KMS-11 (cell line): ENCODE data around the gene NDUFV1.

ENCODE experiments used
- H2AFZ ChIP-seq: fragments of 200-600 bp; sonication (generic); 2 replicates; pipeline ENCODE4 v1.6.1; 2016; ENCODE audit warnings: antibody characterized with exemption, mixed run types, low read depth
- H3K27ac ChIP-seq: fragments of 200-600 bp; sonication (generic); 2 replicates; pipeline ENCODE4 v1.6.1; 2016; ENCODE audit warnings: mild to moderate bottlenecking, mixed run types
- H3K27me3 ChIP-seq: fragments of 200-600 bp; sonication (generic); 2 replicates; pipeline ENCODE4 v1.6.1; 2017; ENCODE audit warnings: mild to moderate bottlenecking, low read depth, mixed run types, moderate library complexity; ENCODE audit not compliant: insufficient read depth
- H3K36me3 ChIP-seq: fragments of 200-600 bp; sonication (generic); 2 replicates; pipeline ENCODE4 v1.6.1; 2017; ENCODE audit warnings: mild to moderate bottlenecking, mixed run types; ENCODE audit not compliant: insufficient read depth
- H3K4me1 ChIP-seq: fragments of 200-600 bp; sonication (generic); 2 replicates; pipeline ENCODE4 v1.6.1; 2016; ENCODE audit warnings: mild to moderate bottlenecking, low read depth, mixed run types; ENCODE audit not compliant: poor library complexity, severe bottlenecking
- H3K4me2 ChIP-seq: fragments of 200-600 bp; sonication (generic); 2 replicates; pipeline ENCODE4 v1.7.0; 2016; ENCODE audit warnings: mild to moderate bottlenecking, mixed run types
- H3K4me3 ChIP-seq: fragments of 200-600 bp; sonication (generic); IDR thresholded peaks from 2 replicates; pipeline ENCODE4 v1.6.1; 2017; ENCODE audit warnings: low read depth, low read length, mixed read lengths; ENCODE audit not compliant: insufficient read depth
- H3K79me2 ChIP-seq: fragments of 200-600 bp; sonication (generic); 2 replicates; pipeline ENCODE4 v1.6.1; 2016; ENCODE audit warnings: low read depth, mixed run types; ENCODE audit not compliant: insufficient read depth
- H3K9ac ChIP-seq: fragments of 200-600 bp; sonication (generic); 2 replicates; pipeline ENCODE4 v1.6.1; 2016; ENCODE audit warnings: mild to moderate bottlenecking, mixed run types
- H4K20me1 ChIP-seq: fragments of 200-600 bp; sonication (generic); 2 replicates; pipeline ENCODE4 v1.6.1; 2016; ENCODE audit warnings: mild to moderate bottlenecking, mixed run types; ENCODE audit not compliant: insufficient read depth
- TF ChIP-seq, protein P1 (sequence below): fragments of 200-600 bp; sonication (generic); conservative IDR thresholded peaks from 2 replicates; pipeline ENCODE4 v1.6.1; 2017; ENCODE audit warnings: low read depth, mild to moderate bottlenecking, antibody characterized with exemption, low read length, moderate library complexity, mixed read lengths

Gene NDUFV1

GRCh38 chr11:67640021-67640757 is 33.5 kb downstream of the NDUFV1 start:
- H3K27ac ChIP-seq: no peak overlapping the region
- TF ChIP-seq, protein P1, sequence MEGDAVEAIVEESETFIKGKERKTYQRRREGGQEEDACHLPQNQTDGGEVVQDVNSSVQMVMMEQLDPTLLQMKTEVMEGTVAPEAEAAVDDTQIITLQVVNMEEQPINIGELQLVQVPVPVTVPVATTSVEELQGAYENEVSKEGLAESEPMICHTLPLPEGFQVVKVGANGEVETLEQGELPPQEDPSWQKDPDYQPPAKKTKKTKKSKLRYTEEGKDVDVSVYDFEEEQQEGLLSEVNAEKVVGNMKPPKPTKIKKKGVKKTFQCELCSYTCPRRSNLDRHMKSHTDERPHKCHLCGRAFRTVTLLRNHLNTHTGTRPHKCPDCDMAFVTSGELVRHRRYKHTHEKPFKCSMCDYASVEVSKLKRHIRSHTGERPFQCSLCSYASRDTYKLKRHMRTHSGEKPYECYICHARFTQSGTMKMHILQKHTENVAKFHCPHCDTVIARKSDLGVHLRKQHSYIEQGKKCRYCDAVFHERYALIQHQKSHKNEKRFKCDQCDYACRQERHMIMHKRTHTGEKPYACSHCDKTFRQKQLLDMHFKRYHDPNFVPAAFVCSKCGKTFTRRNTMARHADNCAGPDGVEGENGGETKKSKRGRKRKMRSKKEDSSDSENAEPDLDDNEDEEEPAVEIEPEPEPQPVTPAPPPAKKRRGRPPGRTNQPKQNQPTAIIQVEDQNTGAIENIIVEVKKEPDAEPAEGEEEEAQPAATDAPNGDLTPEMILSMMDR: peak; percentile 71
- H3K4me3 ChIP-seq: no peak overlapping the region
- no peak overlapping the region for H3K9ac ChIP-seq
- peaks cover 4% of the 10 kb centered on the region for H3K4me1 ChIP-seq
- no peaks in the 10 kb centered on the region for H4K20me1 ChIP-seq
- H3K27me3 ChIP-seq: no peaks in the 10 kb centered on the region; the same call in 1 of the 2 replicates
- H2AFZ ChIP-seq: peak overlapping the region; percentile 49
- H3K36me3 ChIP-seq: no peaks in the 10 kb centered on the region
- H3K79me2 ChIP-seq: no peaks in the 10 kb centered on the region
- no peak overlapping the region for H3K4me2 ChIP-seq

- H4K20me1 ChIP-seq: no peaks in the 10 kb centered on the region
- no peak overlapping the region for H3K27ac ChIP-seq
- H3K4me3 ChIP-seq: no peak overlapping the region
- H3K9ac ChIP-seq: no peak overlapping the region
- H3K4me2 ChIP-seq: no peak overlapping the region
- no peak overlapping the region for H2AFZ ChIP-seq
- no peaks in the 10 kb centered on the region for H3K79me2 ChIP-seq
- no peaks in the 10 kb centered on the region for H3K36me3 ChIP-seq
- peaks cover 4% of the 10 kb centered on the region for H3K4me1 ChIP-seq
- no peaks in the 10 kb centered on the region; the same call in 1 of the 2 replicates for H3K27me3 ChIP-seq
- TF ChIP-seq, protein P1: no peak
These were observed 34.1 kb downstream of the NDUFV1 start for GRCh38 chr11:67640758-67641337.

- H3K4me1 ChIP-seq: peaks cover 4% of the 10 kb centered on the region
- H3K4me3 ChIP-seq: no peak overlapping the region
- no peaks in the 10 kb centered on the region for H3K79me2 ChIP-seq
- H3K27me3 ChIP-seq: no peaks in the 10 kb centered on the region; the same call in 1 of the 2 replicates
- TF ChIP-seq, protein P1: no peak
- H4K20me1 ChIP-seq: no peaks in the 10 kb centered on the region
- no peak overlapping the region for H3K4me2 ChIP-seq
- H3K27ac ChIP-seq: no peak overlapping the region
- H3K36me3 ChIP-seq: no peaks in the 10 kb centered on the region
- H3K9ac ChIP-seq: no peak overlapping the region
- no peak overlapping the region for H2AFZ ChIP-seq
These were observed 34.8 kb downstream of the NDUFV1 start for GRCh38 chr11:67641338-67642172.

GRCh38 chr11:67642173-67643120 is 35.7 kb downstream of the NDUFV1 start:
- Histone ChIP-seq H3K27ac (no peak overlapping the region), H3K4me1 (peaks cover 4% of the 10 kb centered on the region), H2AFZ (no peak overlapping the region), H3K36me3 (no peaks in the 10 kb centered on the region), H3K9ac (no peak overlapping the region), H3K27me3 (no peaks in the 10 kb centered on the region; the same call in 1 of the 2 replicates), H4K20me1 (no peaks in the 10 kb centered on the region), H3K79me2 (no peaks in the 10 kb centered on the region), H3K4me3 (no peak overlapping the region), H3K4me2 (no peak overlapping the region)
- TF ChIP-seq, protein P1: no peak
